Breast epithelium (tissue), 4 donors: Measurements from ENCODE around the gene ITGAL. TPM values are rescaled to one million over a fixed set of nuclear protein-coding genes. Genes with fewer than 3 reads are reported as not detected.
"Not testable (repeated sequence)": the region's sequence is repeated elsewhere in the genome, so short reads cannot be mapped to it uniquely, and the experiment has no call there.

ENCODE experiments used
- DNase-seq, 2 donors: peaks; one replicate each; pipeline ENCODE4 v3.0.0-alpha.2; 2019; ENCODE audit warnings: low spot score in 2 of 2
- H3K27ac ChIP-seq, 2 donors: fragments of 200-600 bp; sonication (generic) in 1 of 2; one replicate each; pipeline ENCODE4 v1.5.1; 2016 to 2019; ENCODE audit warnings: mild to moderate bottlenecking in 1 of 2
- H3K27me3 ChIP-seq, 2 donors: fragments of 200-600 bp; sonication (generic) in 1 of 2; one replicate each; pipeline versions ENCODE4 v1.5.1 to v1.6.0; 2017 to 2019; ENCODE audit warnings: control low read depth in 1 of 2, mild to moderate bottlenecking in 1 of 2
- H3K36me3 ChIP-seq: fragments of 200-600 bp; one replicate; pipeline ENCODE4 v1.5.1; 2019
- H3K4me1 ChIP-seq, 2 donors: fragments of 200-600 bp; sonication (generic); one replicate each; pipeline ENCODE4 v1.5.1; 2016 to 2019; ENCODE audit warnings: control low read depth in 1 of 2
- H3K4me3 ChIP-seq, 3 donors: fragments of 200-600 bp; sonication (generic); 1 replicate in 2 of 3; 2 replicates in 1 of 3; pipeline ENCODE4 v1.5.1; 2016 to 2019; ENCODE audit warnings: mild to moderate bottlenecking in 3 of 3, moderate library complexity in 2 of 3
- H3K9me3 ChIP-seq, 2 donors: fragments of 200-600 bp; sonication (generic) in 1 of 2; one replicate each; pipeline ENCODE4 v1.5.1; 2016 to 2019; ENCODE audit warnings: control low read depth in 1 of 2
- CTCF ChIP-seq, 3 donors: fragments of 450-650 bp; IDR thresholded peaks; one replicate each; pipeline ENCODE4 v1.5.1; 2016 to 2017; ENCODE audit warnings: antibody characterized with exemption in 3 of 3, mild to moderate bottlenecking in 3 of 3, moderate library complexity in 3 of 3
- POLR2A ChIP-seq: fragments of 450-650 bp; IDR thresholded peaks from one replicate; pipeline ENCODE4 v1.6.1; 2016; ENCODE audit warnings: antibody characterized with exemption, mild to moderate bottlenecking, moderate library complexity
- POLR2AphosphoS5 ChIP-seq, 3 donors: sonication (generic); formaldehyde crosslinking; IDR thresholded peaks; one replicate each; pipeline ENCODE4 v1.6.1; 2017; ENCODE audit warnings: antibody characterized with exemption in 3 of 3
- intact Hi-C: fragments of 100-400 bp; cut with DNase I; formaldehyde crosslinking; loops from one replicate; pipeline ENCODE4 v1.15.1; 2023; ENCODE audit warnings: low total_unique reads
- total RNA-seq, 3 donors: library from RNA; depleted of rRNA; stranded (reverse); fragments of >200 nt; gene quantifications; one replicate each; pipeline ENCODE4 v1.1.0, GENCODE V29; 2016

ITGAL gene
- total RNA-seq, 3 donors from 2014 or later: 2.3 to 5.7 (median 2.4) TPM

DNA sequence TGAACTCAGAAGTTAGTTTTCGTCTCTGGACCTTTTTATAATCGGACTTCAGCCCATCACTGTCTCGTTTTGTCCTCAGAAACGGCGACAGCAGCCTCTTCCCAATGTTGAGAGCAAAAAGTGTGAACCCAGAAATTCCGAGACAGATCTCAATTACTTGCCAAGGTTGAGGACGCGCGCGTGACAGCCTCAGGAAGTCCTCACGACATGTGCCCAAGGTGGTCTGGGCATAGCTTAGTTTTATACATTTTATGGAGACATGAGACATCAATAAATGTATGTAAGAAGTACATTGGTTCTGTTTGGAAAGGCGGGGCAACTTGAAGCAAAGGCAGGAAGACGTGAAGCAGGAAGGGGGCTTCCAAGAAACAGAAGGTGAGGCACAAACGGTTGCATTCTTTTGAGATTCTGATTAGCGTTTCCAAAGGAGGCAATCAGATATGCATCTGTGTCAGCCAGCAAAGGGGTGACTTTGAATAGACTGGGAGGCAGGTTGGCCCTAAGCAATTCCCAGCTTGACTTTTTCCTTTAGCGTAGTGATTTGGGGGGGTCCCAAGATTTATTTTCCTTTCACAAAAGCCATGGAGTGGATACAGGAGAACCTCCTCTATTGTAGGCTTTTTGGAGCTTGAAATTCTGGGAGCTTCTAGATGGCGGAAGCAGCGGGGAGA, 62.7 kb downstream of the ITGAL start:
- no peak for DNase-seq
- Histone ChIP-seq H3K36me3 (peaks cover 5% of the 10 kb centered on the region), H3K9me3 (no peaks in the 10 kb centered on the region), H3K27ac (peak overlapping the region; percentile 99), H3K4me1 (peaks cover 0 to 17% of the 10 kb centered on the region in 2 donors), H3K27me3 (no peaks in the 10 kb centered on the region), H3K4me3 (peak overlapping the region; percentile 63 to 87 (median 76))
- TF ChIP-seq POLR2AphosphoS5 (IDR thresholded peaks at IDR 0.05) (no peak), CTCF (IDR thresholded peaks at IDR 0.05) (no peak), POLR2A (peak; percentile 52)
- intact Hi-C loops: no loop called here

DNA sequence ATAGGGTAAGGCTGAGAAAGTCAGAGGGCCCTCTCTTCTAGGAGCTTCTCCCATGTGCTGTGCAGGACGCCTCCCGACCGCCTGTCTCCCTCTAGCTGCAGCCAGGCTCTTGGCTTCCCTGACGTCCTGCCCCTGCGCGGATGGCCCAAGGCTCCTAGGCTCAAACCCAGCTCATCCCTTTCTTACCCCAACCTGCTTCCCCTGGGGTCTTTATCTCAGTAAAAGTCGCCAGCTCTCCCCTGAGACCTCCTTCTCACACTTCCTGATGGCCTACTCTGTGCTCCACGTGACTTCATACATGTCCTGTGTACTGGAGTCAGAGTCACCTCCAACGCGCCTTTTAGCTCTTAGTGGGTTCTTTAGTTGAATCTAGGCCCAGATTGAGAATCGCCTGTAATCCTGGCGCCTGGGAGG, 63.2 kb downstream of the ITGAL start:
- Histone ChIP-seq H3K9me3 (no peaks in the 10 kb centered on the region), H3K4me1 (peaks cover 0 to 17% of the 10 kb centered on the region in 2 donors), H3K27me3 (no peaks in the 10 kb centered on the region), H3K27ac (peak overlapping the region; percentile 99), H3K36me3 (peaks cover 5% of the 10 kb centered on the region), H3K4me3 (peak overlapping the region; percentile 63 to 87 (median 76))
- intact Hi-C loops: no loop called here
- peak; percentile 72 to 82 for DNase-seq
- TF ChIP-seq POLR2A (no peak), POLR2AphosphoS5 (IDR thresholded peaks at IDR 0.05) (peak in 1 of 3 donors; percentile 32), CTCF (IDR thresholded peaks at IDR 0.05) (peak in 2 of 3 donors; percentile 64 to 66)

DNA sequence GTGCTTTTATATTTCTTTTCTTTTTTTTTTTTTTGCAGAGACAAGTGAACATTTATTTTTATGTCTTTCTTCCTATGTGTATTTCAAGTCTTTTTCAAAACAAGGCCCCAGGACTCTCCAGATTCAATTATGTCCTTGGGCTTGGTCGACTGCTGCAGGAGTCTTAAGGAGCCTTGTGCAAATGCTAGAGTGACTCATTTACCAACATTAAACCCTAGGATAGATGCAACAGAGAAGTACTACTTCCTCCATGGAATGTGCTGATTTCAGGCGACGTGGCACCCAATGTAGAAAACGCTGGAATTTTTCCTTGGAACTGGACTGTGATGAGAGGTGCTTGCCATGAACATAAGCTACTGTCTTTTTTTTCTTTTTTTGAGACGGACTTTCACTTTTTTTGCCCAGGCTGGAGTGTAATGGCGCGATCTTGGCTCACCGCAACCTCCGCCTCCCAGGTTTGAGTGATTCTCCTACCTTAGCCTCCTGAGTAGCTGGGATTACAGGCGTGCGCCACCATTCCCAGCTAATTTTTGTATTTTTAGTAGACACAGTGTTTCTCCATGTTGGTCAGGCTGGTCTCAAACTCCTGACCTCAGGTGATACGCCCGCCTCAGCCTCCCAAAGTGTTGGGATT, 64.0 kb downstream of the ITGAL start:
- DNase-seq, H3K36me3 ChIP-seq, H3K4me3 ChIP-seq, H3K9me3 ChIP-seq, intact Hi-C loops, H3K27me3 ChIP-seq: not testable (repeated sequence)
- H3K4me1 ChIP-seq: peaks cover 0 to 17% of the 10 kb centered on the region in 2 donors
- peak overlapping the region in 1 of 2 donors; percentile 99 for H3K27ac ChIP-seq

- Histone ChIP-seq H3K27ac (no peak overlapping the region), H3K27me3 (no peaks in the 10 kb centered on the region), H3K9me3 (no peaks in the 10 kb centered on the region), H3K4me3 (no peak overlapping the region), H3K4me1 (peaks cover 0 to 7% of the 10 kb centered on the region in 2 donors), H3K36me3 (no peaks in the 10 kb centered on the region)
- intact Hi-C loops: loop anchor here (2.0 kb wide), 1 partner anchor 16 kb away; no protein-coding TSS in a partner anchor
- TF ChIP-seq POLR2A (no peak), POLR2AphosphoS5 (IDR thresholded peaks at IDR 0.05) (no peak), CTCF (IDR thresholded peaks at IDR 0.05) (no peak)
- DNase-seq: no peak
Measured at GRCh38 chr16:30539000-30539964, 66.7 kb downstream of the ITGAL start.

GRCh38 chr16:30539986-30540526, 67.5 kb downstream of the ITGAL start:
- not testable (repeated sequence) for H3K27me3 ChIP-seq, H3K4me1 ChIP-seq, H3K4me3 ChIP-seq, H3K27ac ChIP-seq, H3K36me3 ChIP-seq, H3K9me3 ChIP-seq, DNase-seq
- intact Hi-C loops: loop anchor here (2.0 to 10.0 kb wide), 2 partner anchors 15 to 85 kb away; no protein-coding TSS in a partner anchor

- H3K27ac ChIP-seq, H3K4me1 ChIP-seq, H3K36me3 ChIP-seq, H3K27me3 ChIP-seq, DNase-seq, H3K9me3 ChIP-seq, H3K4me3 ChIP-seq: not testable (repeated sequence)
- intact Hi-C loops: loop anchor here (10.0 kb wide), 1 partner anchor 84 kb away; no protein-coding TSS in a partner anchor
Measured at GRCh38 chr16:30540916-30541464, 68.4 kb downstream of the ITGAL start.
